GM12892 (cell line): ENCODE results near the gene SLC12A5.

Experiments used
- POLR2A ChIP-seq: IDR thresholded peaks from 2 replicates; pipeline ENCODE4 v1.6.1; 2011; ENCODE audit warnings: low read depth, low read length, control low read depth
- POLR2AphosphoS5 ChIP-seq: IDR thresholded peaks from 2 replicates; pipeline ENCODE4 v1.6.1; 2011; ENCODE audit warnings: low read depth, low read length, control low read depth
- TAF1 ChIP-seq: IDR thresholded peaks from 2 replicates; pipeline ENCODE4 v1.6.1; 2011; ENCODE audit warnings: low read depth, mild to moderate bottlenecking, control low read depth, low read length, borderline replicate concordance

GRCh38 chr20:46074006-46074405, 45.0 kb downstream of the SLC12A5 start:
- TF ChIP-seq POLR2A = no peak
- no peak for TF ChIP-seq POLR2AphosphoS5
- TF ChIP-seq TAF1 = no peak
